Endodermal cell (in vitro differentiated cells): ENCODE measurements around the gene TDRD7. TPM values are rescaled to one million over a fixed set of nuclear protein-coding genes. Genes with fewer than 3 reads are reported as not detected.

Experiments used
- DNase-seq: peaks from one replicate; pipeline ENCODE4 v3.0.0-alpha.2; 2017
- H3K27ac ChIP-seq: 2 replicates; pipeline ENCODE4 v1.5.1; 2013; ENCODE audit warnings: mild to moderate bottlenecking, low read depth, low read length, moderate library complexity
- H3K27me3 ChIP-seq: 2 replicates; pipeline ENCODE4 v1.6.1; 2013; ENCODE audit warnings: mild to moderate bottlenecking, low read length, moderate library complexity; ENCODE audit not compliant: insufficient read depth, control insufficient read depth, poor library complexity, severe bottlenecking
- H3K36me3 ChIP-seq: 2 replicates; pipeline ENCODE4 v1.7.0; 2013; ENCODE audit warnings: mild to moderate bottlenecking, low read length, moderate library complexity; ENCODE audit not compliant: control insufficient read depth, insufficient read depth
- H3K4me1 ChIP-seq: one replicate; pipeline ENCODE4 v1.7.0; 2013; ENCODE audit warnings: low read length; ENCODE audit not compliant: control insufficient read depth, insufficient read depth
- H3K4me3 ChIP-seq: 2 replicates; pipeline ENCODE4 v1.5.1; 2013; ENCODE audit warnings: mild to moderate bottlenecking, low read length, moderate library complexity
- H3K9ac ChIP-seq: 2 replicates; pipeline ENCODE4 v1.6.1; 2013; ENCODE audit warnings: mild to moderate bottlenecking, low read length, moderate library complexity; ENCODE audit not compliant: poor library complexity, severe bottlenecking; ENCODE audit errors: extremely low read depth
- H3K9me3 ChIP-seq: 2 replicates; pipeline ENCODE4 v1.6.1; 2013; ENCODE audit warnings: mild to moderate bottlenecking, low read length, moderate library complexity; ENCODE audit not compliant: control insufficient read depth
- H3K27ac Mint-ChIP-seq: 2 replicates; pipeline ENCODE4 v1.8.0; 2020; ENCODE audit warnings: mixed read lengths
- H3K27me3 Mint-ChIP-seq: 2 replicates; pipeline ENCODE4 v1.8.0; 2021; ENCODE audit warnings: mild to moderate bottlenecking, mixed read lengths; ENCODE audit not compliant: insufficient read depth
- H3K36me3 Mint-ChIP-seq: 2 replicates; pipeline ENCODE4 v1.8.0; 2020; ENCODE audit warnings: low read depth, mixed read lengths
- H3K4me1 Mint-ChIP-seq: 2 replicates; pipeline ENCODE4 v1.8.0; 2020; ENCODE audit warnings: mixed read lengths
- H3K4me3 Mint-ChIP-seq: 2 replicates; pipeline ENCODE4 v1.8.0; 2020; ENCODE audit warnings: mild to moderate bottlenecking, moderate library complexity, mixed read lengths
- H3K9me3 Mint-ChIP-seq: 2 replicates; pipeline ENCODE4 v1.8.0; 2020; ENCODE audit warnings: mild to moderate bottlenecking, mixed read lengths
- WGBS, 2 experiments: methylation state at CpG; one replicate each; pipeline versions ENCODE4 v1.1.5 to v1.1.7; 2013; ENCODE audit warnings: missing lambda C conversion rate in 2 of 2, mixed read lengths in 1 of 2; ENCODE audit not compliant: insufficient coverage in 1 of 2, insufficient read length in 1 of 2; 5-methylcytosine and 5-hydroxymethylcytosine counted together
- total RNA-seq, 2 donors: library from RNA; stranded (reverse); fragmentation: NEBNext Ultra II Directional in 1 of 2; extraction: Animal tissue kit (Norgen Biotek cat#: 25700) in 1 of 2; gene quantifications; 2 replicates in 1 of 2; 3 replicates in 1 of 2; pipeline ENCODE4 v1.2.1, GENCODE V29; 2021
- TF ChIP-seq, protein P1 (sequence below): fragments of 200-600 bp; sonication (generic); conservative IDR thresholded peaks from 2 replicates; pipeline ENCODE4 v1.5.0; 2021; ENCODE audit warnings: antibody characterized with exemption, mild to moderate bottlenecking

Gene TDRD7
- total RNA-seq, 2 donors from 2014 or later, result 25.9 to 31.9 TPM

DNA sequence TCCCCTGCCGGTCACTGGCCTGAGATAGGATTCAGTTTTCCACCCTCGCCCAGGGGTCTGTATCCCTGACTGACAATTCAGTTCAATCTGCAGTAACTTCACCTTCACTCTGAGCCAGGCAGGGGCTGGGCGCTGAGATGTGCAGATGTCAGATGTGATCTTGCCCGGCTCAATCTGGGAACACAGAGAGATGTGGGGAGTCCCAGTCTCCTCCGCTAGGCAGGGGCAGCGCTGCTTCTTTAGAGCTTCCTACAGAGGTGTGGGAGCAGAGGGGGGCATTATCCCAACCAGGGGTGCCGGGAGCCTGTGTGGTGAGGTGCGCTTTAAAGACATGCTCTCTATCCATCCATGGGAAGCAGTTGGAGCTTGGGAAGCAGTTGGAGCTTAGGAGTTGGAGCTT lies 104.2 kb downstream of the TDRD7 start:
- DNase-seq, result no peak
- H3K9me3 ChIP-seq, result no peaks in the 10 kb centered on the region
- no peaks in the 10 kb centered on the region for H3K36me3 ChIP-seq
- H3K4me1 Mint-ChIP-seq, result peaks cover 3% of the 10 kb centered on the region
- H3K27ac Mint-ChIP-seq, result no peak overlapping the region
- H3K4me3 ChIP-seq, result no peak overlapping the region
- H3K27me3 Mint-ChIP-seq, result peaks cover 7% of the 10 kb centered on the region
- no peaks in the 10 kb centered on the region for H3K4me1 ChIP-seq
- no peak overlapping the region for H3K9ac ChIP-seq
- H3K27me3 ChIP-seq, result no peaks in the 10 kb centered on the region
- H3K4me3 Mint-ChIP-seq, result no peak overlapping the region
- peaks cover 5% of the 10 kb centered on the region for H3K36me3 Mint-ChIP-seq
- no peak overlapping the region for H3K27ac ChIP-seq
- WGBS, 2 experiments, result 90 to 94% methylated on average over 5 to 8 of the region's 8 CpGs
- TF ChIP-seq, protein P1, sequence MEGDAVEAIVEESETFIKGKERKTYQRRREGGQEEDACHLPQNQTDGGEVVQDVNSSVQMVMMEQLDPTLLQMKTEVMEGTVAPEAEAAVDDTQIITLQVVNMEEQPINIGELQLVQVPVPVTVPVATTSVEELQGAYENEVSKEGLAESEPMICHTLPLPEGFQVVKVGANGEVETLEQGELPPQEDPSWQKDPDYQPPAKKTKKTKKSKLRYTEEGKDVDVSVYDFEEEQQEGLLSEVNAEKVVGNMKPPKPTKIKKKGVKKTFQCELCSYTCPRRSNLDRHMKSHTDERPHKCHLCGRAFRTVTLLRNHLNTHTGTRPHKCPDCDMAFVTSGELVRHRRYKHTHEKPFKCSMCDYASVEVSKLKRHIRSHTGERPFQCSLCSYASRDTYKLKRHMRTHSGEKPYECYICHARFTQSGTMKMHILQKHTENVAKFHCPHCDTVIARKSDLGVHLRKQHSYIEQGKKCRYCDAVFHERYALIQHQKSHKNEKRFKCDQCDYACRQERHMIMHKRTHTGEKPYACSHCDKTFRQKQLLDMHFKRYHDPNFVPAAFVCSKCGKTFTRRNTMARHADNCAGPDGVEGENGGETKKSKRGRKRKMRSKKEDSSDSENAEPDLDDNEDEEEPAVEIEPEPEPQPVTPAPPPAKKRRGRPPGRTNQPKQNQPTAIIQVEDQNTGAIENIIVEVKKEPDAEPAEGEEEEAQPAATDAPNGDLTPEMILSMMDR, result no peak
- H3K9me3 Mint-ChIP-seq, result no peaks in the 10 kb centered on the region

- no peak for DNase-seq
- no peaks in the 10 kb centered on the region for H3K36me3 Mint-ChIP-seq
- peaks cover 3% of the 10 kb centered on the region for H3K4me1 Mint-ChIP-seq
- H3K9me3 ChIP-seq, result no peaks in the 10 kb centered on the region
- H3K27ac ChIP-seq, result no peak overlapping the region
- no peak overlapping the region for H3K27ac Mint-ChIP-seq
- H3K4me1 ChIP-seq, result no peaks in the 10 kb centered on the region
- no peak overlapping the region for H3K9ac ChIP-seq
- no peak overlapping the region for H3K4me3 ChIP-seq
- no peaks in the 10 kb centered on the region for H3K36me3 ChIP-seq
- H3K9me3 Mint-ChIP-seq, result no peaks in the 10 kb centered on the region
- TF ChIP-seq, protein P1, result no peak
- no peak overlapping the region for H3K4me3 Mint-ChIP-seq
- H3K27me3 ChIP-seq, result no peaks in the 10 kb centered on the region
- WGBS, 2 experiments, result 94 to 97% methylated on average over 4 to 14 of the region's 14 CpGs
- H3K27me3 Mint-ChIP-seq, result peaks cover 7% of the 10 kb centered on the region
Observed at GRCh38 chr9:97517331-97518089, 105.6 kb downstream of the TDRD7 start.

- Mint-ChIP-seq H3K9me3 (no peaks in the 10 kb centered on the region), H3K4me3 (no peak overlapping the region), H3K4me1 (peaks cover 3% of the 10 kb centered on the region), H3K27me3 (peaks cover 7% of the 10 kb centered on the region), H3K27ac (no peak overlapping the region), H3K36me3 (no peaks in the 10 kb centered on the region)
- no peak for DNase-seq
- TF ChIP-seq, protein P1, result no peak
- WGBS, 2 experiments, result 89 to 93% methylated on average over 7 to 9 of the region's 9 CpGs
- Histone ChIP-seq H3K4me3 (no peak overlapping the region), H3K27me3 (no peaks in the 10 kb centered on the region), H3K36me3 (no peaks in the 10 kb centered on the region), H3K9me3 (no peaks in the 10 kb centered on the region), H3K4me1 (no peaks in the 10 kb centered on the region), H3K9ac (no peak overlapping the region), H3K27ac (no peak overlapping the region)
Observed at GRCh38 chr9:97518166-97518908, 106.4 kb downstream of the TDRD7 start.
